Activated CD8-positive, alpha-beta memory T cell treated with anti-CD3 and anti-CD28 coated beads for 48 hours (primary cell): ENCODE data around the gene SVEP1.
"Not testable (repeated sequence)": the region's sequence is repeated elsewhere in the genome, so short reads cannot be mapped to it uniquely, and the experiment has no call there.

Experiments
- DNase-seq, 3 experiments: peaks; one replicate each; pipeline ENCODE4 v3.0.0-alpha.2; 2020; ENCODE audit warnings: low read depth in 2 of 3, low spot score in 2 of 3

Gene SVEP1

DNA sequence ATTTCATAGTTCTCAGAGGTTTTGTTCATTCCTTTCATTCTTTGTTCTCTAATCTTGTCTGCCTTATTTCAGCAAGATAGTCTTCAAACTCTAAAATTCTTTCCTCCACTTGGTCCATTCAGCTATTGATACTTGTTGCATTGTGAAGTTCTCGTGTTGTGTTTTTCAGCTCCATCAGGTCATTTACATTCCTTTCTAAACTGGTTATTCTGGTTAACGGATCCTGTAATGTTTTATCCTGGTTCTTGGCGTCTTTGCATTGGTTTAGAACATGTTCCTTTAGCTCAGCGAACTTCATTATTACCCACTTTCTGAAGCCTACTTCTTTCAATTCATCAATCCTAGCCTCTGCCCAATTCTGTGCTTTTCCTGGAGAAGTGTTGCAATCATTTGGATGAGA is 196.8 kb downstream of the SVEP1 start:
- no peak for DNase-seq

DNA sequence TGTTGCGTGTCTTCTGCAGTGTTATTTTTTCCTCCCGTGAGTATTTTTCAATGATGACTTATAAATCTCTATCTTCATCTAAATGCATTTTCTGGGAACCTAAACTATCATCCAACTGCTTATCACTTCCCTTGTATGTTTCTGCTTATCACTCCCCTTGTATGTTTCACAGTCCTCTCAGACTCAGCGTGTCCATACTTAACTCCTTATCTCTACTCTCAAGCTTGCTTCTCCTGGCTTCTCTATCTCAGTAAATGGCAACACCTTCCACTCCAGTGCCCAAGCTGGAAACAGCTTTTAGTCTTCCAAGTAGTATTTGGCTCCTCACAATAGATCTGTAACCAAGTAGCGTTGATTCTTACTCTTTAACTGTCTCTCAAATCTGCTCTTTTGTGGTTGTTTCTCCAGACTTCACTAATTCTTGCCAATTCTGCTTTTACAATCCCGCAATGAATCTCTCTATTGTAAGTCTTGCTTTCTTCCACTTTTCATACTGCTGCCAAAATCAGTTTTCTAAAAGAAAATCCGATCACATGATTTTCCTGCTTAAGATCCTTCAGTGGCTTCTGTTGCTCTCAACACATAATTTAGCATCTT is 208.0 kb downstream of the SVEP1 start:
- no peak for DNase-seq

DNA sequence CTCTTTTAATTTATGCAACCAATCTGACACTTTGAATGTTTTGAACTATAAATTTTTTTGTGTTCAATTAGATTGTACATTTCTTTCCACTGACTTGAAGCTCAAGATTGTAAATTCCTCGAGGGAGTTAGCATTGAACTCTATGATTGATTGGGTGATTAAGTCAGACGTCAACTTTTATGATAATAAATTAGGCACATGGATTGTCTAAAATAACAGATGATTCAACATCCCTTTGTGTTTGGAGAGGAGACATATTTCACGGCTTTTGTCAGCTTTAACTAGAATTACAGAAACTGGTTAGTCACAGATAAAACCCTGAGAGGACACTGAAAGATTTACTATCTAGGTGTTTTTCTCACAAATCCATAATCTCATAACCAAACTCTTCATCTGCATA is 209.2 kb downstream of the SVEP1 start:
- DNase-seq, result no peak

- no peak for DNase-seq
These were observed 215.1 kb downstream of the SVEP1 start for GRCh38 chr9:110364451-110364850.

- not testable (repeated sequence) for DNase-seq
These were observed 220.5 kb downstream of the SVEP1 start for GRCh38 chr9:110358992-110359391.

GRCh38 chr9:110357505-110357904 is 222.0 kb downstream of the SVEP1 start:
- DNase-seq, result no peak

- no peak for DNase-seq
These were observed 222.7 kb downstream of the SVEP1 start for GRCh38 chr9:110356639-110357395.

- no peak for DNase-seq
These were observed 223.6 kb downstream of the SVEP1 start for GRCh38 chr9:110355911-110356310.

GRCh38 chr9:110351009-110351467 is 228.5 kb downstream of the SVEP1 start:
- no peak for DNase-seq

DNA sequence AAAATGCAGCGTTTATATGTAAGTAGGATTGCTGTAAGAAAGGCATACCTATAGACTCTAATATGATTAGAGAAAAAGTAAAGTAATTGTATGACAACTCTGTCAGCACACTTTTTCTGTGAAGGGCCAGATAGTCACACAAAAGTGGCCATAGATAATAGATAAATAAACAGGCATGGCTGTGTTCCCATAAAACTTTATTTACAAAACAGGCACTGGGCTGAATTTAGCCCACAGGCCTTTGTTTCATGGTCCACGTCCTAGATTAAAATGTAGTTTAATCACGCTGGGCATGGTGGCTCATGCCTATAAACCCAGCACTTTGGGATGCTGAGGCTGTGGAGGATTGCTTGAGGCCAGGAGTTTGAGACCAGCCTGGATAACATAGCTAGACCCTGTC is 233.2 kb downstream of the SVEP1 start:
- DNase-seq, result no peak

DNA sequence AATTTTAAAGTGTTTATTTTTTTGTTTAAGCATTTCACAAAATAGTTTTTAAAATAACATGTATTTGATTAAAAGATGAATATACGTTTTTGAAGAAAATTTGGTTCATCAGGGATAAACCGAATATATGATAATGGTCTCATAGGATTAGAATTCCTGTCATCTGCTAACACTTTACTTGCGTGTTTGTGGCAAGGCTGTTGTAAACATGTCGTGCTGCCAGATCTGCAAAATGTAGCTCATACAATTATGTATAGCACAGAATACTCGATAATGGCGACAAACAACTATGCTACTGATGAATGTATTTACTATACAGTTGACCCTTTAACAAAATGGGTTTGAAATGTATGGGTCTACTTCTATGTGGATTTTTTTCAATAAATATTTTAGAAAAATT is 234.7 kb downstream of the SVEP1 start:
- DNase-seq, result no peak

DNA sequence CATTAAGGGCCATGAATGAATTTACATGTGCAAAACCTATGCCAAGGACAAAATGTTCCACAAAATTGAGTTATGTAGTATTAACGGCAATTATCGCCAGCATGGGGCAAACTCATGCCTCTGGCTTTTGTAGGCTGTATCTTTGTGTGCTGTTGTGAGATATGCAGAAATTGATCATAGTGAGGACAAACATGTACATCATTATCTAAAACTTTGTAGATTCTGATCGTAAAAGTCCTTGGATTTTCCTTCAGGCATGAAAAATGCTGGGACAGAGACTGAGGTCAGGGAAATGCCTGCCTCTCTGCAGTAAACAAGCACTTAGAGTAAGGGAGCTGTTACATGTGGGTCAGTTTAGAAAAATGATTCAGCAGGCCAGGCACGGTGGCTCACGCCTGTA is 236.0 kb downstream of the SVEP1 start:
- no peak for DNase-seq

GRCh38 chr9:110340306-110340705 is 239.2 kb downstream of the SVEP1 start:
- no peak for DNase-seq

DNA sequence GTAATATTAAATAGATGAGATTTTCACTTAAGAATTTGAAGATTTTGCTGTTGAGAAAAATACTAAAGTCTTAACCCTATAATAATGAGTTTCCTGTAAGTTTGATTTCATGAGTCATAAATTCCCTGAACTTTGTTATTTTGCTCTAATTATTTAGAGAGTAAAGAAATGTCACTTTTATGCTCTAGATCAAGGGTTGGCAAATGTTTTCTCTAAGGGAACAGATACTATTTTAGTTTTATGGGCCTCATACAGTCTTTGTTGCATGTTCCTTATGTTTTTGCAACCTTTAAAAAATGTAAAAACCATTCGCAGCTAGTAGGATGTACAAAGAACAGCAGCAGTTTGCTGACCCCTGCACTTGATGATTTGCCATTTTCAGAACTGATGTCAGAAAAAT is 241.4 kb downstream of the SVEP1 start:
- DNase-seq, result no peak

DNA sequence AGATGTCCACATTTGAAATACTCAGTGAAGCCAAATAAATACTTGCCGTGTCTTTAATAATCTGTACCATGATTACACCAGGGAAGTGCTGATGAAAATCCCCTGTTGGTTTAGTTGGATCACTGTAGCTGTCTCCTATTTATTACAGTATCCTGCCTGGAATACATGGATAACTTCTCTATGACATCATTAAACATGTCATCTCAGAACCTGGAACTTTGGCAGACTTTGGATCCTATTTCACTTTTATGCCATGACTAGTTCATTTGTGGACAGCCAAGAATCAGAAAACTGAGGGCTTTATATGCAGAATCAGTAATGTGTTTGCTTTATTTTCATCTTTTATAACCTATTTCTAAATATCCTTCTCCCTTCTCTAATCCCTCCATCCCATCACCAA is 241.8 kb downstream of the SVEP1 start, which contains the start of gene TXNDC8:
Gene TXNDC8 (minus strand): TSS at position 137 of the 400 bp plus-strand sequence.
- no peak for DNase-seq

- no peak for DNase-seq
These were observed 243.2 kb downstream of the SVEP1 start for GRCh38 chr9:110336363-110336762.

DNA sequence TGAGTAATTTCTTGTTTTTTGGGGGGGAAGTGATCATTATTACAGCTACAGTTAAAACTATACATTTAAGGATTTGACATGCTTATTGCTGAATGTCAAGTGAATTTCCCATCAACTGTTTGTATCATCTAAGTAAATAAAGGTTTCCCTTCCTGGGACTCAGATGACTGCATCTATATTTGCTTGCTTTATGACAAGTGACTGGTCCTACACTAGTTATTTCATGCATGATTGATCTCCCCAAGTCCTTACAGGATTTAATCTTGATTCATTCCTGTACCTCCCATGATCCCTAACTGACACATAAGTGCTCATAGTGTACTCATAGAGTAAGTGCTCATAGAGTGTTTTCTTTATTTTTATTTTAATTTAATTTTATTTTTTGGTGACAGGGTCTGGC is 244.7 kb downstream of the SVEP1 start:
- DNase-seq, result no peak

GRCh38 chr9:110334183-110334582 is 245.4 kb downstream of the SVEP1 start:
- DNase-seq, result no peak

- DNase-seq, result no peak
These were observed 246.8 kb downstream of the SVEP1 start for GRCh38 chr9:110332766-110333165.

DNA sequence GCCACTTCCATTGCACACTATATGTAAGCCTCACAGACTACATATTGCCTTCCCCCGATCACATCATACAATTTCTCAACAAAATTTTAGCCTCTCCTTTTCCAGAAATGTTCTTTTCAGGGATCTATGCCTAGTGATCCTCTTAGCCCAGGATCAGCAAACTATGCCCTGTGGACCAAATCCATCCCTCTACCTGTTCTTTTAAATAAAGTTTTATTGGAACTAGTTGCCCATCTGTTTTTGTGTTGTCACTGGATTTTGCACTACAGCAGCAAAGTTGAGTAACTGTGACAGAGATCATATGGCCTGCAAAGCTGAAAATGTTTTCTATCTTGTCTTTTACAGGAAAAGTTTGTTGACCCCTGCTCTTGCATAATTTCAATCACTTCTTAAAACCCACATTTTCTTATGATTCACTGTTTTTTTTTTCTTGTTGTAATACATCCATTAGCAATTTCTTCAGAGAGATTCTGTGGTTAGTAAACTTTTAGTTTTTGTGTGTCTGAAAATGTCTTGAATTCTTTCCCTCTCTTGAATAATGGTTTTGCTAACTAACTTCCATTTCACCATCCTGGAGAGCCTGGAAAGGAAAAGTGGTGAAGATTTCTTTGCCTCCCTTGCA is 248.9 kb downstream of the SVEP1 start:
- no peak for DNase-seq

DNA sequence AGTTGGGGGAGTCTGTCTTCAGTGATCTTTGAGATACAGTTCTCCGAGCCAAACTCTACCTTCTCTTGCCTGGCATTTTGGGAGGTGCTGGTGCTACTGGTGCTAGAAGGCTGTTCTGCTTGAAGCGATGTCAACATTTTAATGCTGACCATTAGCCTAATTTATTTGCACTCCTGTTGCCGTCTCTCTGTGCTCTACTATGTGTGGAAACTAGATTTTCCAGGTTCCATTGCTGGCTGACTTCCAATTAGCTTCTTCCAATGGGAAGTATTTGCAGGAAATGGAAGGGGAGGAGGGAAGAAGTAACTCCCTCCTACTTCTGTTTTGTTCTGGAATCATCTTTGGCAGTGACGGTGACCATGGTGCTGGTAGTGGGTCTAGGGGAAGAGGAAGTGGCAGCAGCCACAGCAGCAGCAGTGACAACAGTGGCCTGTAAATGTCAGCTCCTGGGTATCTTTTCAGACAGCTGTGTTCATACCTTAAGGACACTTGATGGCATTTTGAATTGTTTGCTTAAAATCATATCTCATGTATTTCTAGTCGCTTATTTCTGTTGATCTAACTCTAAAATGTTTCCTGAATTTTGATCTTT is 249.8 kb downstream of the SVEP1 start:
- DNase-seq, result no peak

DNA sequence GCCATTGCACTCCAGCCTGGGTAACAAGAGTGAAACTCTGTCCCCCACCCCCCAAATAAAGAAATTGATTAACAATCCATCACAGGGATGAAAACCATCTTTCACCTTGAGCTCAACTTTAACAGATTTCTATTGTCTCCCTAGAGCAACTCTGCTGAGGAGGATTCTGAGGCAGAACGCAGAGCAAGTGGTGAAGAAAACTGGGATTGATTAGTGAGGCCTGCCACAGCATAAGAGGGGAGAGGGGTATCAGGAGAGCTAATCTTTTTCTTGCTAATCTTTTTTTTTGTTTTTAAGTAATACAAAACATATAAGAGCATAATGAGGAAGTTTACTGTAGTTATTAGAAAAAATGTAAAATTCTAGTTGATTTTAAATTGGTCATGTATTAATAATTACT is 250.8 kb downstream of the SVEP1 start:
- DNase-seq, result no peak
